ENCODE measurements around the gene RBM38.

The RBM38 gene

GRCh38 chr20:57405236-57406016, 14.2 kb downstream of the RBM38 start:
- TF ChIP-seq, protein P1, sequence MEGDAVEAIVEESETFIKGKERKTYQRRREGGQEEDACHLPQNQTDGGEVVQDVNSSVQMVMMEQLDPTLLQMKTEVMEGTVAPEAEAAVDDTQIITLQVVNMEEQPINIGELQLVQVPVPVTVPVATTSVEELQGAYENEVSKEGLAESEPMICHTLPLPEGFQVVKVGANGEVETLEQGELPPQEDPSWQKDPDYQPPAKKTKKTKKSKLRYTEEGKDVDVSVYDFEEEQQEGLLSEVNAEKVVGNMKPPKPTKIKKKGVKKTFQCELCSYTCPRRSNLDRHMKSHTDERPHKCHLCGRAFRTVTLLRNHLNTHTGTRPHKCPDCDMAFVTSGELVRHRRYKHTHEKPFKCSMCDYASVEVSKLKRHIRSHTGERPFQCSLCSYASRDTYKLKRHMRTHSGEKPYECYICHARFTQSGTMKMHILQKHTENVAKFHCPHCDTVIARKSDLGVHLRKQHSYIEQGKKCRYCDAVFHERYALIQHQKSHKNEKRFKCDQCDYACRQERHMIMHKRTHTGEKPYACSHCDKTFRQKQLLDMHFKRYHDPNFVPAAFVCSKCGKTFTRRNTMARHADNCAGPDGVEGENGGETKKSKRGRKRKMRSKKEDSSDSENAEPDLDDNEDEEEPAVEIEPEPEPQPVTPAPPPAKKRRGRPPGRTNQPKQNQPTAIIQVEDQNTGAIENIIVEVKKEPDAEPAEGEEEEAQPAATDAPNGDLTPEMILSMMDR (IDR thresholded peaks at IDR 0.05; ENCODE audit: low read depth, low read length) = no peak
- H3K4me3 ChIP-seq (ENCODE audit: low read depth, low read length) = no peak overlapping the region

- TF ChIP-seq, protein P1 (IDR thresholded peaks at IDR 0.05; ENCODE audit: low read depth, low read length) = no peak
- H3K4me3 ChIP-seq (ENCODE audit: low read depth, low read length) = no peak overlapping the region
Observed at GRCh38 chr20:57407541-57407956, 16.4 kb downstream of the RBM38 start.

- H3K4me3 ChIP-seq (ENCODE audit: low read depth, low read length) = no peak overlapping the region
- TF ChIP-seq, protein P1 (IDR thresholded peaks at IDR 0.05; ENCODE audit: low read depth, low read length) = no peak
Observed at GRCh38 chr20:57408131-57408530, 16.9 kb downstream of the RBM38 start.

- TF ChIP-seq, protein P1 (IDR thresholded peaks at IDR 0.05; ENCODE audit: low read depth, low read length) = no peak
- no peak overlapping the region for H3K4me3 ChIP-seq (ENCODE audit: low read depth, low read length)
Observed at GRCh38 chr20:57408536-57409233, 17.5 kb downstream of the RBM38 start.

DNA sequence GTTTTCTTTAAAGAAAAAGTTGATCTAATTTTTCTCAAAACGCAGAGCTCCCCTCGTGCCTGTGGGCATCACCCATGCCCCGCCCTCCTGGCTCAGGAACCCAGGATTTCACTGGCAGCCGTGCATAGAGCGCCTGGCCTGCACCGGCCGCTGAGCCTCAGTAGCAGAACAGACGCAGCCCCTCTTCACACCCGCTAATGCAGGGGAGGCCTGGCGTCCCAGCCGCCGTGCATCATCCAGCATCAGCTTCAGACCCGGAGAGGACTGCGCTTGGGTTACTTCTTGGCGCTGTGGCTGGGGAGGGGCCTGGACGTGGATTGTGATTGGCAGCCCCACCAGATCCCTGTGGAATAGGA, 18.1 kb downstream of the RBM38 start:
- TF ChIP-seq, protein P1 (IDR thresholded peaks at IDR 0.05; ENCODE audit: low read depth, low read length) = no peak

GRCh38 chr20:57409672-57410397, 18.6 kb downstream of the RBM38 start:
- TF ChIP-seq, protein P1 (IDR thresholded peaks at IDR 0.05; ENCODE audit: low read depth, low read length) = no peak
- no peak overlapping the region for H3K4me3 ChIP-seq (ENCODE audit: low read depth, low read length)

More for the DNA sequence above, 18.1 kb downstream of the RBM38 start:
- no peak overlapping the region for H3K4me3 ChIP-seq (ENCODE audit: low read depth, low read length)

Measured in WI38 (cell line).